Tibial nerve (tissue), 4 donors: ENCODE results near the gene XYLT1. TPM values are rescaled to one million over a fixed set of nuclear protein-coding genes. Genes with fewer than 3 reads are reported as not detected.

Experiments used
- DNase-seq, 2 donors: peaks; one replicate each; pipeline ENCODE4 v3.0.0-alpha.2; 2019; ENCODE audit warnings: low spot score in 2 of 2
- H3K27ac ChIP-seq, 4 donors: fragments of 200-600 bp; sonication (generic) in 3 of 4; one replicate each; pipeline ENCODE4 v1.5.1; 2017 to 2019; ENCODE audit warnings: mild to moderate bottlenecking in 1 of 4
- H3K27me3 ChIP-seq, 2 donors: fragments of 200-600 bp; sonication (generic) in 1 of 2; one replicate each; pipeline versions ENCODE4 v1.5.1 to v1.6.0; 2017 to 2019
- H3K36me3 ChIP-seq, 3 donors: fragments of 200-600 bp; sonication (generic); one replicate each; pipeline ENCODE4 v1.5.1; 2018 to 2019
- H3K4me1 ChIP-seq, 4 donors: fragments of 200-600 bp; sonication (generic) in 3 of 4; one replicate each; pipeline ENCODE4 v1.5.1; 2017 to 2019
- H3K4me3 ChIP-seq, 4 donors: fragments of 200-600 bp; sonication (generic) in 3 of 4; one replicate each; pipeline ENCODE4 v1.5.1; 2017 to 2019; ENCODE audit warnings: mild to moderate bottlenecking in 1 of 4, moderate library complexity in 1 of 4
- H3K9me3 ChIP-seq, 4 donors: fragments of 200-600 bp; sonication (generic) in 3 of 4; one replicate each; pipeline ENCODE4 v1.5.1; 2017 to 2019
- EP300 ChIP-seq, 2 donors: sonication (generic); formaldehyde crosslinking; IDR thresholded peaks; one replicate each; pipeline ENCODE4 v1.6.1; 2017; ENCODE audit warnings: antibody characterized with exemption in 2 of 2, mild to moderate bottlenecking in 1 of 2
- POLR2A ChIP-seq, 2 donors: fragments of 450-650 bp; IDR thresholded peaks; one replicate each; pipeline ENCODE4 v1.6.1; 2017; ENCODE audit warnings: antibody characterized with exemption in 2 of 2, mild to moderate bottlenecking in 2 of 2, moderate library complexity in 2 of 2
- WGBS, 2 donors: methylation state at CpG; one replicate each; pipeline ENCODE4 v1.1.5; 2018; 5-methylcytosine and 5-hydroxymethylcytosine counted together
- total RNA-seq, 4 donors: library from RNA; depleted of rRNA; stranded (reverse); fragments of >200 nt; gene quantifications; one replicate each; pipeline ENCODE4 v1.1.0, GENCODE V29; 2016
- TF ChIP-seq, protein P1 (sequence below), 5 experiments: fragments of 200-600 bp in 3 of 5; fragments of 450-650 bp in 2 of 5; sonication (generic) in 3 of 5; IDR thresholded peaks; one replicate each; pipeline ENCODE4 v1.5.1; 2016 to 2019; ENCODE audit warnings: antibody characterized with exemption in 5 of 5, mild to moderate bottlenecking in 3 of 5, moderate library complexity in 2 of 5

The XYLT1 gene
- total RNA-seq, 4 donors from 2014 or later, result 13.8 to 23.1 (median 14.8) TPM

DNA sequence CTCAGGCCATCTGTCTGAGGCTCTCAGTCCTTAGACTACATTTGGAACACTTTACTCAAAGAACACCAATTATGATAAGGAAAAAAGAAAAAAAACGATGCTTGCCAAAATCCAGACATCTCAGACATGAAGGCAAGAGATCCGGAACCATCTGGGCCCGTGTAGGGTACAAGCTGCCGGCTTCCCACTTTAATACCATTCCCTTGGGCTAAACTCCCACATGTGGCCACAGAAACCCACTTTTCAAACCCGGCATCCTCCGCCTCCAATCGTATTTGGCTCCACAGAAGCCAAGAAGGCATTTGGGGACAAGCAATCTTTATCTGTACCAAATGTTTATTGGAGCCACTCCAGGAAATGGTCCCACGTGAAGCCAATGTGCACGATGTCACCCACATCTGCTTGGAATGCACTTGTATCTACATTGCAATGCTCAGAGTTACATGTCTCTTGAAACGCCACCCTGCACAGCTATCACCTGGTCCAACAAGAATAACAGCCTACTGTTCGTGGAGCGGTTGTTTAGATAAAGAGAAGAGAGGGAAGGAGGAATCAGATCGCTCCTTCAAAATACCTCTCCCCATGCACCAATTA lies 33.5 kb downstream of the XYLT1 start:
- no peaks in the 10 kb centered on the region for H3K9me3 ChIP-seq
- no peaks in the 10 kb centered on the region for H3K36me3 ChIP-seq
- peaks cover 0 to 31% (median 1%) of the 10 kb centered on the region in 4 donors for H3K4me1 ChIP-seq
- no peaks in the 10 kb centered on the region for H3K27me3 ChIP-seq
- TF ChIP-seq, protein P1, sequence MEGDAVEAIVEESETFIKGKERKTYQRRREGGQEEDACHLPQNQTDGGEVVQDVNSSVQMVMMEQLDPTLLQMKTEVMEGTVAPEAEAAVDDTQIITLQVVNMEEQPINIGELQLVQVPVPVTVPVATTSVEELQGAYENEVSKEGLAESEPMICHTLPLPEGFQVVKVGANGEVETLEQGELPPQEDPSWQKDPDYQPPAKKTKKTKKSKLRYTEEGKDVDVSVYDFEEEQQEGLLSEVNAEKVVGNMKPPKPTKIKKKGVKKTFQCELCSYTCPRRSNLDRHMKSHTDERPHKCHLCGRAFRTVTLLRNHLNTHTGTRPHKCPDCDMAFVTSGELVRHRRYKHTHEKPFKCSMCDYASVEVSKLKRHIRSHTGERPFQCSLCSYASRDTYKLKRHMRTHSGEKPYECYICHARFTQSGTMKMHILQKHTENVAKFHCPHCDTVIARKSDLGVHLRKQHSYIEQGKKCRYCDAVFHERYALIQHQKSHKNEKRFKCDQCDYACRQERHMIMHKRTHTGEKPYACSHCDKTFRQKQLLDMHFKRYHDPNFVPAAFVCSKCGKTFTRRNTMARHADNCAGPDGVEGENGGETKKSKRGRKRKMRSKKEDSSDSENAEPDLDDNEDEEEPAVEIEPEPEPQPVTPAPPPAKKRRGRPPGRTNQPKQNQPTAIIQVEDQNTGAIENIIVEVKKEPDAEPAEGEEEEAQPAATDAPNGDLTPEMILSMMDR (IDR thresholded peaks at IDR 0.05), result no peak
- TF ChIP-seq POLR2A (IDR thresholded peaks at IDR 0.05) (no peak), EP300 (IDR thresholded peaks at IDR 0.05) (no peak)
- 50 to 61% methylated on average over 13 of the region's 13 CpGs for WGBS, 2 donors
- no peak for DNase-seq
- peak overlapping the region in 1 of 4 donors; percentile 30 for H3K27ac ChIP-seq
- no peak overlapping the region for H3K4me3 ChIP-seq

DNA sequence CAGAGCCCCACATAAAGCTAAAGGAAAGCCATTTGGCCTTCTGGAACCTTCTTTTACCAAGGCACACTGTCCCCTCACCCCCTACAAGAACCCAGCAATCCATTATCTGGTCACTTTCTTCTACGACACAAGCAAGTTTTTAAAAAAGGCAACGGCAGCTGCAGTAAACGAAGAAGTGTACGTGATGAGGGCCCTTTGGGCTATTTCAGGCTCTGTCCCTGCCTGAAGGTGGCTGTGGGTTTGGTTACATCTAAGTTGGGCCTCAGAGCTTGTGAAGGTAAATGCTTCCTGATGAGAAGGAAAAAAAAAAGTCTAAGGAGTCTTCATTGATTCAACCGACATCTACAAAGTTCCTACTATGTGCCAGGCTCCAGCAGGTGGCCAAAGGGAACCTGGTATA lies 35.4 kb downstream of the XYLT1 start:
- Histone ChIP-seq H3K36me3 (no peaks in the 10 kb centered on the region), H3K4me1 (peaks cover 0 to 34% (median 1%) of the 10 kb centered on the region in 4 donors), H3K9me3 (no peaks in the 10 kb centered on the region), H3K27ac (no peak overlapping the region), H3K27me3 (no peaks in the 10 kb centered on the region), H3K4me3 (no peak overlapping the region)
- TF ChIP-seq POLR2A (IDR thresholded peaks at IDR 0.05) (no peak), EP300 (IDR thresholded peaks at IDR 0.05) (no peak)
- TF ChIP-seq, protein P1 (IDR thresholded peaks at IDR 0.05), result no peak
- 92 to 93% methylated on average over 5 of the region's 5 CpGs for WGBS, 2 donors
- no peak for DNase-seq

DNA sequence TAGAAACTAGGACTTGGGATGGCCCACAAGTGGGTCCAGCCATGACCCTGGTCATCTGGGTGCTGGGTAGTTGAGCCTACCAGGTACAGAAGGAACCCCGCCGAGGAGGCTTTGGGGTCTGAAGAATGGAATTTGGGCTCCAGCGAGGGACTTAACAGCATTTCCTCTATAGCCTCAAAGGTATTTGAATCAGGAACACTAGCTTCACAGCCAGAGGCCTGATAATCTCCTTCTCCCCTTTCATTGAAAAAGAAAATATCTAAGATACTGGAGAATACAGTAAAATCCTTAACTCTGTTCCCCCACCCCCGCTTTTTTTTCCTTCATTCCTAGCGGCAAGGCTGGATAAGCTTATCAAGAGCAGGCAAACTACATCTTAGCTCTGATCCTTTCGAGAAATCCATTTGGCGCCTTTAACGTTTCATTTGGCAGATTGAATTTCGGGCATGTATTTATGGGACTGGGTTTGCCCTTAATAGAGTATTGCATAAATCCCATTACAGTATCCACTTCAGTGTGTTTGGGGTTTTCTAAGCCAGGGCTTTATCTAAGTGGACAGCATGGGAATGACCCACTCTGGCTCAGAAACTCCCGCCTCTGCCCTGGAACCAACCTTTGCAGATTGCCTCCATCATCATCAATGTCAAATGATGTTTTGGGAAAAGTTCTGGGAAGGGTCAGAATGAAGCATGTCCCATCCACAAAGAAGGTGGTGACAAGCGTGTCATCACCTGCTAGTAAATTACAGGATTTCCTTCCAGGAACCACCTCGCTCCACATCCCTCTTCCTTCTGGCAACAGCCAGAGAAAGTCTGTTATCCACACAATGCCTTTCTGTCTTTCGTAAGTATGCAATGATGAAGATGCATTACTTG lies 36.9 kb downstream of the XYLT1 start:
- H3K4me1 ChIP-seq, result peaks cover 0 to 34% (median 1%) of the 10 kb centered on the region in 4 donors
- H3K27ac ChIP-seq, result peak overlapping the region in 1 of 4 donors; percentile 68
- H3K36me3 ChIP-seq, result no peaks in the 10 kb centered on the region
- no peaks in the 10 kb centered on the region for H3K27me3 ChIP-seq
- WGBS, 2 donors, result 81 to 89% methylated on average over 13 of the region's 13 CpGs
- H3K9me3 ChIP-seq, result no peaks in the 10 kb centered on the region
- no peak overlapping the region for H3K4me3 ChIP-seq
- TF ChIP-seq EP300 (IDR thresholded peaks at IDR 0.05) (peak in 1 of 2 donors; percentile 5), POLR2A (IDR thresholded peaks at IDR 0.05) (no peak)
- TF ChIP-seq, protein P1 (IDR thresholded peaks at IDR 0.05), result no peak
- DNase-seq, result no peak

DNA sequence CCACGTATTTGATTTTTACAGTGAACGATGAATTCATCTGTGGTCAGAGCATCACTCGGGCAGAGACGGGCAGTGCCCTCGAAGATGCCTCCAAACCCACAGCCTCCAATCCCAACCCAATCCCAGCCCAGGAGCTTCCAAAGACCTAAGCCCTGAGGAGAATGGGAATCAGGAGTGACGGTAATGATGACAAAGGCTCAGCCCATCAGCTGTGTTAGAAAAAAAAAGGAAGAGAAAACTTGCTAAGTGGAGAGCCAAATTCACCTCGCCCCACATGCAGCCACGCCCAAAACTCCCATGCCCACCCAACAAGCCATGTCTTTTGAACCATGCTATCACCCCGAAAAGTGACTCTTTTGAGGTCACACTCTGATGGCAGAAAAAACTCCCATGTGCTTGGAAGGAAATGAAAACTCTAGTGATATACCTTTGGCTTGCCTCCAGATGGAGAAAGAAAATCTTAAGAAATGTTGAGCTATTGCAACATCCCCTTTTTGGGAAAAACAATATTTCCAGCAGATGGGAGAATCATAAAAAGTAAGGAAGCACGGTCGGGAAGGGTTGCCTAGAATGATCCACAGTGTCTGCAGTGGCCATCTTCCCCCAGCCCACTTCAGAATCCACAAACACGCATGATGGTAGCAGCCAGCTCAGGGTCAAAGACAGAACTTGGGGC lies 37.7 kb downstream of the XYLT1 start:
- Histone ChIP-seq H3K4me3 (no peak overlapping the region), H3K36me3 (no peaks in the 10 kb centered on the region), H3K4me1 (peaks cover 0 to 33% (median 1%) of the 10 kb centered on the region in 4 donors), H3K9me3 (no peaks in the 10 kb centered on the region), H3K27me3 (no peaks in the 10 kb centered on the region), H3K27ac (peak overlapping the region in 1 of 4 donors; percentile 68)
- 71 to 72% methylated on average over 12 of the region's 12 CpGs for WGBS, 2 donors
- TF ChIP-seq, protein P1 (IDR thresholded peaks at IDR 0.05), result no peak
- peak in 1 of 2 donors; percentile 72 for TF ChIP-seq EP300 (IDR thresholded peaks at IDR 0.05)
- no peak for TF ChIP-seq POLR2A (IDR thresholded peaks at IDR 0.05)
- no peak for DNase-seq
